Mesothelial cell of epicardium (in vitro differentiated cells): ENCODE results near the gene CZIB. TPM values are rescaled to one million over a fixed set of nuclear protein-coding genes. Genes with fewer than 3 reads are reported as not detected.
"Not testable (repeated sequence)": the region's sequence is repeated elsewhere in the genome, so short reads cannot be mapped to it uniquely, and the experiment has no call there.

ENCODE experiments used
- DNase-seq, 2 experiments: peaks; one replicate each; pipeline ENCODE4 v3.0.0; 2021; ENCODE audit warnings: low spot score in 2 of 2; ENCODE audit not compliant: unreplicated experiment in 2 of 2
- H3K27ac Mint-ChIP-seq: 2 replicates; pipeline ENCODE4 v1.8.0; 2021; ENCODE audit warnings: mixed read lengths
- H3K27me3 Mint-ChIP-seq: 2 replicates; pipeline ENCODE4 v1.8.0; 2021; ENCODE audit warnings: low read depth, mixed read lengths
- H3K36me3 Mint-ChIP-seq: 2 replicates; pipeline ENCODE4 v1.8.0; 2021; ENCODE audit warnings: mixed read lengths
- H3K4me1 Mint-ChIP-seq: 2 replicates; pipeline ENCODE4 v1.8.0; 2021; ENCODE audit warnings: mixed read lengths
- H3K4me3 Mint-ChIP-seq: 2 replicates; pipeline ENCODE4 v1.8.0; 2021; ENCODE audit warnings: mild to moderate bottlenecking, moderate library complexity, mixed read lengths
- H3K9me3 Mint-ChIP-seq: 2 replicates; pipeline ENCODE4 v1.8.0; 2021; ENCODE audit warnings: mixed read lengths
- CTCF ChIP-seq: fragments of 200-600 bp; sonication (generic); IDR thresholded peaks from one replicate; pipeline ENCODE4 v1.5.0; 2021; ENCODE audit warnings: antibody characterized with exemption; ENCODE audit not compliant: unreplicated experiment
- total RNA-seq: library from RNA; stranded (reverse); gene quantifications from 3 replicates; pipeline ENCODE4 v1.2.1, GENCODE V29; 2021

The CZIB gene
- total RNA-seq, 1 donor from 2014 or later: 61.0 TPM

GRCh38 chr1:53214376-53214940 is 6.0 kb downstream of the CZIB start:
- H3K4me3 Mint-ChIP-seq: no peak overlapping the region
- H3K4me1 Mint-ChIP-seq: peaks cover 9% of the 10 kb centered on the region
- TF ChIP-seq CTCF: no peak
- no peaks in the 10 kb centered on the region for H3K9me3 Mint-ChIP-seq
- no peaks in the 10 kb centered on the region for H3K27me3 Mint-ChIP-seq
- no peak for DNase-seq
- H3K27ac Mint-ChIP-seq: no peak overlapping the region
- H3K36me3 Mint-ChIP-seq: peaks cover 28% of the 10 kb centered on the region

DNA sequence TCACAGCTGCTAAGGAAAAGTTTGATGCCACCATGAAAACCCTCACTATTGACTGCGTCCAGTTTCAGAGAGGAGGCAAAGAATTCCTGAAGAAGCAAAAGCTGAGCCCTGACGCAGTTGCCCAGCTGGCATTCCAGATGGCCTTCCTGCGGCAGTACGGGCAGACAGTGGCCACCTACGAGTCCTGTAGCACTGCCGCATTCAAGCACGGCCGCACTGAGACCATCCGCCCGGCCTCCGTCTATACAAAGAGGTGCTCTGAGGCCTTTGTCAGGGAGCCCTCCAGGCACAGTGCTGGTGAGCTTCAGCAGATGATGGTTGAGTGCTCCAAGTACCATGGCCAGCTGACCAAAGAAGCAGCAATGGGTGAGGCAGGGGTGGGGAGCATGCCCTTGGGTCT is 9.5 kb downstream of the CZIB start:
- H3K27ac Mint-ChIP-seq: no peak overlapping the region
- peaks cover 52% of the 10 kb centered on the region for H3K36me3 Mint-ChIP-seq
- no peaks in the 10 kb centered on the region for H3K27me3 Mint-ChIP-seq
- H3K4me1 Mint-ChIP-seq: no peaks in the 10 kb centered on the region
- no peak for DNase-seq
- peaks cover 8% of the 10 kb centered on the region for H3K9me3 Mint-ChIP-seq
- H3K4me3 Mint-ChIP-seq: no peak overlapping the region
- TF ChIP-seq CTCF: no peak

GRCh38 chr1:53210352-53210751 is 10.1 kb downstream of the CZIB start:
- Mint-ChIP-seq H3K27me3 (no peaks in the 10 kb centered on the region), H3K4me3 (no peak overlapping the region), H3K9me3 (peaks cover 9% of the 10 kb centered on the region), H3K4me1 (no peaks in the 10 kb centered on the region), H3K36me3 (peaks cover 55% of the 10 kb centered on the region), H3K27ac (no peak overlapping the region)
- no peak for DNase-seq
- TF ChIP-seq CTCF: no peak

DNA sequence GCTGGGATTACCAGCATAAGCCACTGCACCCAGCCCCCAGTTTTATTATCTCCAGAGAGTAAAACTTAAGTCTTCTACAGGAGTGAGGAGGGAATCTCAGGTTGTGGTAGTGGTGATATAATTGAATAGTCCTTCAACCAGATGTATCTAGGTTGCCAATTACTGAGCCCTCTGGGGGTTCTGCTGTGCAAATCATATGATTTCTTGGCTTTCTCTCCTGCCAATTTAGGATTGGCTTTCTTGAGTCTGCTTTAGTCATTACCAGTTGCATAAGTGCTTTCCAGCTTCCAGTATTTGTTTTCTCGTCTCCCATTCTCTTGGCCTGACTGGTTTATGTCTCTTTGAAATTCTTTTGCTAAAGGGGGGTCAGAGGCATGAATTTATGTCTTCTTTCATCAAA is 12.7 kb downstream of the CZIB start:
- Mint-ChIP-seq H3K27me3 (no peaks in the 10 kb centered on the region), H3K36me3 (peaks cover 66% of the 10 kb centered on the region), H3K4me3 (no peak overlapping the region), H3K27ac (no peak overlapping the region), H3K4me1 (no peaks in the 10 kb centered on the region), H3K9me3 (peaks cover 31% of the 10 kb centered on the region)
- no peak for DNase-seq
- TF ChIP-seq CTCF: no peak

- no peak for DNase-seq
Observed at GRCh38 chr1:53206735-53207379, 13.6 kb downstream of the CZIB start.

GRCh38 chr1:53206083-53206685 is 14.2 kb downstream of the CZIB start:
- not testable (repeated sequence) for H3K4me1 Mint-ChIP-seq, H3K27me3 Mint-ChIP-seq, DNase-seq, H3K27ac Mint-ChIP-seq, H3K4me3 Mint-ChIP-seq
- Mint-ChIP-seq H3K9me3 (peaks cover 31% of the 10 kb centered on the region), H3K36me3 (peaks cover 68% of the 10 kb centered on the region)

More at GRCh38 chr1:53206735-53207379, 13.6 kb downstream of the CZIB start:
- Mint-ChIP-seq H3K4me1 (no peaks in the 10 kb centered on the region), H3K27ac (no peak overlapping the region), H3K9me3 (peaks cover 31% of the 10 kb centered on the region), H3K36me3 (peaks cover 69% of the 10 kb centered on the region), H3K27me3 (no peaks in the 10 kb centered on the region), H3K4me3 (no peak overlapping the region)
- no peak for TF ChIP-seq CTCF

- H3K27ac Mint-ChIP-seq, H3K4me1 Mint-ChIP-seq, H3K27me3 Mint-ChIP-seq, DNase-seq, H3K4me3 Mint-ChIP-seq: not testable (repeated sequence)
- Mint-ChIP-seq H3K36me3 (peaks cover 71% of the 10 kb centered on the region), H3K9me3 (peaks cover 31% of the 10 kb centered on the region)
Observed at GRCh38 chr1:53205496-53205895, 14.9 kb downstream of the CZIB start.
